ENCODE data around the gene ALDH1L2.
"Not testable (repeated sequence)": the region's sequence is repeated elsewhere in the genome, so short reads cannot be mapped to it uniquely, and the experiment has no call there.

Gene ALDH1L2

GRCh38 chr12:105084251-105085250 lies at the start of gene ALDH1L2:
Gene ALDH1L2 (minus strand): TSS chr12:105084458. CDS start chr12:105084436, 22 bp downstream.
- DNase-seq (ENCODE audit: low spot score): peak; percentile 75

- DNase-seq (ENCODE audit: low spot score): no peak
Observed at GRCh38 chr12:105120551-105120950, 36.3 kb upstream of the ALDH1L2 start.

GRCh38 chr12:105116969-105117368 lies 32.7 kb upstream of the ALDH1L2 start:
- DNase-seq (ENCODE audit: low spot score): no peak

GRCh38 chr12:105113094-105113493 lies 28.8 kb upstream of the ALDH1L2 start:
- DNase-seq (ENCODE audit: low spot score): no peak

- no peak for DNase-seq (ENCODE audit: low spot score)
Observed at GRCh38 chr12:105110851-105111250, 26.6 kb upstream of the ALDH1L2 start.

GRCh38 chr12:105109465-105110212 lies 25.4 kb upstream of the ALDH1L2 start:
- DNase-seq (ENCODE audit: low spot score): no peak

- peak; percentile 96 for DNase-seq (ENCODE audit: low spot score)
Observed at GRCh38 chr12:105107494-105108371, 23.5 kb upstream of the ALDH1L2 start, which contains the start of gene WASHC4. Gene WASHC4 (plus strand): TSS chr12:105107731. CDS start chr12:105107801, 70 bp downstream.

GRCh38 chr12:105107171-105107493 lies 22.9 kb upstream of the ALDH1L2 start:
- peak; percentile 73 for DNase-seq (ENCODE audit: low spot score)

GRCh38 chr12:105106621-105107020 lies 22.4 kb upstream of the ALDH1L2 start:
- DNase-seq (ENCODE audit: low spot score): no peak

- no peak for DNase-seq (ENCODE audit: low spot score)
Observed at GRCh38 chr12:105104762-105105161, 20.5 kb upstream of the ALDH1L2 start.

GRCh38 chr12:105102673-105103072 lies 18.4 kb upstream of the ALDH1L2 start:
- no peak for DNase-seq (ENCODE audit: low spot score)

- no peak for DNase-seq (ENCODE audit: low spot score)
Observed at GRCh38 chr12:105100998-105101397, 16.7 kb upstream of the ALDH1L2 start.

GRCh38 chr12:105100207-105100985 lies 16.1 kb upstream of the ALDH1L2 start:
- no peak for DNase-seq (ENCODE audit: low spot score)

GRCh38 chr12:105099356-105099755 lies 15.1 kb upstream of the ALDH1L2 start:
- no peak for DNase-seq (ENCODE audit: low spot score)

- not testable (repeated sequence) for DNase-seq (ENCODE audit: low spot score)
Observed at GRCh38 chr12:105095338-105095737, 11.1 kb upstream of the ALDH1L2 start.

GRCh38 chr12:105092336-105092735 lies 8.1 kb upstream of the ALDH1L2 start:
- no peak for DNase-seq (ENCODE audit: low spot score)

- DNase-seq (ENCODE audit: low spot score): no peak
Observed at GRCh38 chr12:105091476-105092206, 7.4 kb upstream of the ALDH1L2 start.

- DNase-seq (ENCODE audit: low spot score): no peak
Observed at GRCh38 chr12:105090361-105090760, 6.1 kb upstream of the ALDH1L2 start.

GRCh38 chr12:105089817-105090216 lies 5.6 kb upstream of the ALDH1L2 start:
- DNase-seq (ENCODE audit: low spot score): no peak

GRCh38 chr12:105085501-105085900 lies 1.2 kb upstream of the ALDH1L2 start:
- no peak for DNase-seq (ENCODE audit: low spot score)

Data from Ammon's horn (tissue), 1 donor.